HUES48 (cell line): Measurements from ENCODE around the gene RGS7.
"Not testable (repeated sequence)": the region's sequence is repeated elsewhere in the genome, so short reads cannot be mapped to it uniquely, and the experiment has no call there.

ENCODE experiments used
- H3K27ac ChIP-seq: one replicate; pipeline ENCODE4 v1.7.0; 2013; ENCODE audit warnings: low read depth, low read length, inconsistent platforms
- H3K27me3 ChIP-seq: 2 replicates; pipeline ENCODE4 v1.6.1; 2013; ENCODE audit warnings: mild to moderate bottlenecking, low read length; ENCODE audit not compliant: control insufficient read depth, insufficient read depth
- H3K36me3 ChIP-seq: 2 replicates; pipeline ENCODE4 v1.6.1; 2013; ENCODE audit warnings: low read length; ENCODE audit not compliant: control insufficient read depth, insufficient read depth
- H3K4me1 ChIP-seq: 2 replicates; pipeline ENCODE4 v1.6.1; 2013; ENCODE audit warnings: mild to moderate bottlenecking, low read length; ENCODE audit not compliant: control insufficient read depth, insufficient read depth
- H3K4me3 ChIP-seq: 2 replicates; pipeline ENCODE4 v1.5.1; 2013; ENCODE audit warnings: mild to moderate bottlenecking, low read depth, low read length
- H3K9ac ChIP-seq: 2 replicates; pipeline ENCODE4 v1.6.1; 2013; ENCODE audit warnings: mild to moderate bottlenecking, low read depth, low read length, moderate library complexity
- H3K9me3 ChIP-seq: 2 replicates; pipeline ENCODE4 v1.6.1; 2013; ENCODE audit warnings: low read length; ENCODE audit not compliant: control insufficient read depth, insufficient read depth

Gene RGS7

DNA sequence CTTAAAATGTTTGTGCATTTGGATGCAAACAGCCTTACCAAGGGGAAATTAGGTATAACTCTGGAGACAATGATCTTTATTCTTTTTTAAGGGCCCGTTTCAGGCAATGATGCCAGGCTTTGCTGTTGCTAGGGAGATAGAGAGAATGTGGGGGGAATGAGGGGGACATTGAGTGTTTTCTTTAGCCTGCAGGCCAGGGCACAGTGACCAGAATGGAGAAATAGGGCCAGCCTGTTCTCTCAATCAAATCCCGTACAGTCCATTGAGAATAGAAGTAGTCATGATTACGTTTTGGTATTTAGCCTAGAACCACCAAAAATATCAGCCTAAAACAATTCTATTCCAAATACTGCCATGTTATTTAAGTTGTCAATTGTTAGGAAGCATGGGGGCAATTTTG lies 49.0 kb downstream of the RGS7 start:
- Histone ChIP-seq H3K4me1 (peaks cover 11% of the 10 kb centered on the region), H3K27me3 (no peaks in the 10 kb centered on the region), H3K27ac (no peak overlapping the region), H3K9ac (no peak overlapping the region), H3K4me3 (no peak overlapping the region), H3K9me3 (peaks cover 13% of the 10 kb centered on the region), H3K36me3 (no peaks in the 10 kb centered on the region)

DNA sequence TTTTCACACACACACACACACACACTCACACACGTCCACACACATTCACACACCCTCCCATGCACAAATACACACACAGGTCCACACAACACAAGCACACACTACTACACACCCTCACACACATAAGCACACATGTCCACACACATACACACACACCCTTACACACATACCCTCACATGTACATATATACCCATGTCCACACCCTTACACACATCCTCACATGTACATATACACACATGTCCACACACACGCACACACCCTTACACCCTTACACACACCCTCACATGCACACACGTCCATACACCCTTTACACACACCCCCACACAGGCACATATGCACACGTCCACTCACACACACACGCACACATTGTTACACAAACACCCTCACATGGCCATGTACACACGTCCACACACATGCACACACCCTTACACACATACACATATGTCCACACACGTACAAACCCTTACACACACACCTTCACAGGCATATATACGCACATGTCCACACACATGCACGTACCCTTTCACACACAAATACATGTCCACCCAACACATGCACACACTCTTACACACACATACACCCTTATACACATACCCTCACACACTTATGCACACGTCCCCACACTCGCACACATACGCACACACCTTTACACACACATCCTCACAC lies 50.7 kb downstream of the RGS7 start:
- H3K27me3 ChIP-seq: no peaks in the 10 kb centered on the region
- no peak overlapping the region for H3K4me3 ChIP-seq
- peaks cover 16% of the 10 kb centered on the region for H3K4me1 ChIP-seq
- H3K27ac ChIP-seq: no peak overlapping the region
- no peaks in the 10 kb centered on the region for H3K36me3 ChIP-seq
- peaks cover 13% of the 10 kb centered on the region for H3K9me3 ChIP-seq
- H3K9ac ChIP-seq: no peak overlapping the region

DNA sequence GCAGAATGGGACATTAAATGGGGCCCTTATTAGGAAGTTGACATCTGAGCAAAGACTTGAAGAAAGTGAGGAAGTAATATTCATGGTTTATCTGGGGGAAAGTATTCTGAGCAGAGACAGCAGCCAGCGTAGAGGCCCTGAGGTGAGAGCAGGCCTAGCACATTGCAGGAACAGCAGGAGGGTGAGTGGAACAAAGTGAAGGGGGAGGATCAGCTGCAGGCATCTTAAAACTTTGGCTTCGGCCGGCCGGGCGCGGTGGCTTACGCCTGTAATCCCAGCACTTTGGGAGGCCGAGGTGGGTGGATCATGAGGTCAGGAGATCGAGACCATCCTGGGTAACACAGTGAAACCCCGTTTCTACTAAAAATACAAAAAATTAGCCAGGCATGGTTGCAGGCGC lies 55.0 kb downstream of the RGS7 start:
- peaks cover 13% of the 10 kb centered on the region for H3K9me3 ChIP-seq
- H3K27ac ChIP-seq, H3K36me3 ChIP-seq, H3K27me3 ChIP-seq, H3K4me3 ChIP-seq, H3K9ac ChIP-seq: not testable (repeated sequence)
- H3K4me1 ChIP-seq: peaks cover 14% of the 10 kb centered on the region

DNA sequence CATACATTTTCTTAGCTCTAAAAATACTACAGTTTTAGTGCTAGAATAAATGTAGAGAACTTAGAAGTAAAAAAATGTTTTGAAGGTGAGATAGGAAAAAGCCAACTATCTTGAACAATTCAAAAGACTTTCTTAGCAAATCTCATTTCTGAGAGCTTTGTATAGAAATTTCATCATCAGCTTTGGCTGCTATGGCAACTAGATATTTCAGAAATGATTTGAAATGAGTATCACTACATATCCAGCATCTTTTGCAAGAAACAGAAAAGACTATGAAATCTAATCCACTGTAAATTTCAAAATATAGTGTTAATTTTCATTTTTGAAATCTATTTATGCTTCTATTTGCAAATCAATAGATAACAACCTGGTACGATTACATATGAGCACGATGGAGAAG lies 57.7 kb downstream of the RGS7 start:
- Histone ChIP-seq H3K27me3 (no peaks in the 10 kb centered on the region), H3K4me3 (no peak overlapping the region), H3K36me3 (no peaks in the 10 kb centered on the region), H3K27ac (no peak overlapping the region), H3K4me1 (peaks cover 14% of the 10 kb centered on the region), H3K9ac (no peak overlapping the region), H3K9me3 (peaks cover 11% of the 10 kb centered on the region)

DNA sequence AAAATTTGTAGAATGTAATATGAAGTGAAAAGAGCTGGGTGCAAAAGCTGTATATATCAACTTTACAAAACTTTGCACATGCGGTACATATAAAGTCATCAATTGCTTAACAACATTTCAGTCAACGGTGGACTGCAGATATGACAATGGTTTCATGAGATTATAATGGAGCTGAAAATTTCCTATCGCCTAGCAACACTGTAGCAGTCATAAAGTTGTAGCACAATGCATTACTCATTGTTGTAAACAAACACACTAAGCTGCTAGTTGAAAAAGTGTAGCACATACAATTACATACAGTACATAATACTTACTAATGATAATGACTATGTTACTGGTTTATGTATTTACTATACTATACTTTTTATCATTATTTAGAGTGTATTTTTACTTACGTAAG lies 64.0 kb downstream of the RGS7 start:
- Histone ChIP-seq H3K9ac (no peak overlapping the region), H3K36me3 (no peaks in the 10 kb centered on the region), H3K4me1 (no peaks in the 10 kb centered on the region), H3K9me3 (no peaks in the 10 kb centered on the region), H3K27ac (no peak overlapping the region), H3K27me3 (no peaks in the 10 kb centered on the region), H3K4me3 (no peak overlapping the region)

DNA sequence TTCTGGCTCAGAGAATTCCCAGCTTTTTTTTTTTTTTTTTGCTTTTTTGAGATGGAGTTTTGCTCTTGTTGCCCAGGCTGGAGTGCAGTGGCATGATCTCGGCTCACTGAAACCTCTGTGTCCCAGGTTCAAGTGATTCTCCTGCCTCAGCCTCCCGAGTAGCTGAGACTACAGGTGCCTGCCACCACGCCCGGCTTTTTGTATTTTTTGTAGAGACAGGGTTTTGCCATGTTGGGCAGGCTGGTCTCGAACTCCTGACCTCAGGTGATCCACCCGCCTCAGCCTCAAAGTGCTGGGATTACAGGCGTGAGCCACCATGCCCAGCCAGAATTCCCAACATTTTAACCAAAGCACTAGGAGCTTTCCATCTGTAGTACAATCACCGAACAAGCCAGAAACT lies 65.5 kb downstream of the RGS7 start:
- H3K4me3 ChIP-seq, H3K9ac ChIP-seq, H3K27ac ChIP-seq, H3K4me1 ChIP-seq, H3K27me3 ChIP-seq, H3K36me3 ChIP-seq, H3K9me3 ChIP-seq: not testable (repeated sequence)

DNA sequence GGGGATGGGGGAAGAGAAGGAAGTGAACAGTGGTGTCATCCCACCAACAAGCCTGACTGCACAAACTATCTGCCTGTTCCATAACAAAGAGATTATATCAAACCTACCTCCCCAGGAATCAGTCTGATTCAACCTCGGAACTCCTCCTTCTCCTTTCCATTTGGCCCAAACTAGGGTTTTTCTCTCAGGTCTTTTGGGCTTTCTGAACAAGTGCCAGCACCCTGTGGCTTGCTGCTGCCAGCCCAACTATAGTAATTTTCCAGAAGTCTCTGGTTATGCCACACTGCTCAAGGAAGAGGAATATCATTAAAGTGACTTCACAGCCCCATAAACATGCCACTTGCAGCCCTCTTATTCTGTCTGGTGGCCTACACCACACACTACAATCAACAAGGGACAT lies 70.5 kb downstream of the RGS7 start:
- Histone ChIP-seq H3K36me3 (no peaks in the 10 kb centered on the region), H3K27ac (no peak overlapping the region), H3K4me3 (no peak overlapping the region), H3K9me3 (peaks cover 11% of the 10 kb centered on the region), H3K4me1 (no peaks in the 10 kb centered on the region), H3K27me3 (no peaks in the 10 kb centered on the region), H3K9ac (no peak overlapping the region)

DNA sequence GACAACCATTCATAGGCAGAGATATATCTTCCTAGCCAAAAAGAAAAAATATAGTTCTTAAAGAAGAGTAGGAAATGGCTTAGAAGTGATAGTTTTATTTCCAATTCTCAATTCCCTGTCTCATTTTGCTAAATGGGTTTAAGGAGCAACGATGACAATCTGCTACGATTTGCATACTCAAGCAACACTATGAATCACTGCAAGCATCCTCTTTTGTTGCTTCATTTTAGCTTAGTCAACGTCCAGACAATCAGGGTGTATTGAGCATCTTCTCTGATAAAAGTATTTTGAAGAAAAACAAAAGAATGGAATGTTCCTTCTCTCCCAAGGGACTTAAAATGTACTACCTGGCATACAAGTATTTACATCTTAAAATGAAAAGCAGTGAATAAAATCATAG lies 80.6 kb downstream of the RGS7 start:
- H3K9me3 ChIP-seq: 0 out of 2 replicates have a peak, but pooled peaks cover 3% of the 10 kb centered on the region
- H3K27me3 ChIP-seq: no peaks in the 10 kb centered on the region
- no peak overlapping the region for H3K9ac ChIP-seq
- no peaks in the 10 kb centered on the region for H3K36me3 ChIP-seq
- no peak overlapping the region for H3K27ac ChIP-seq
- no peak overlapping the region for H3K4me3 ChIP-seq
- H3K4me1 ChIP-seq: no peaks in the 10 kb centered on the region

DNA sequence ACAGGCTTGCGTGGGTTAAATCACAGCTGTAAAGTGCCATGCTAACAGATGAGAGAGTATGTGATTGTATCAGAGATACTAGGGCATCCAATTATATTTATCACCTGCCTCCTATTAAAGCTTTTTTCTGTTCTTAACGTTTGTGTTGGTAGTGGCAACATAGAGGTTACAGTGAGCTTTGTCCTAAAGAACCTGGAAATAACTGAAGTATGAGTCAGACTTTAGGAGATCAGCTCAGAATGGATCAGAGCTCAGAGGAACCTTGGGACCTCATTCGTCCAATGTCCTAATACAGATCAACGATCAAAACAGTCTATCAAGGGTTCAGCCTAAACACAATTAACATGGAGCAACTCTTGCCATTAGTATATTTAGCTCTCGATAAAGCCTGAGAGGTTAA lies 81.0 kb downstream of the RGS7 start:
- Histone ChIP-seq H3K4me1 (no peaks in the 10 kb centered on the region), H3K36me3 (no peaks in the 10 kb centered on the region), H3K27ac (no peak overlapping the region), H3K9ac (no peak overlapping the region), H3K4me3 (no peak overlapping the region), H3K27me3 (no peaks in the 10 kb centered on the region), H3K9me3 (0 out of 2 replicates have a peak, but pooled peaks cover 3% of the 10 kb centered on the region)

DNA sequence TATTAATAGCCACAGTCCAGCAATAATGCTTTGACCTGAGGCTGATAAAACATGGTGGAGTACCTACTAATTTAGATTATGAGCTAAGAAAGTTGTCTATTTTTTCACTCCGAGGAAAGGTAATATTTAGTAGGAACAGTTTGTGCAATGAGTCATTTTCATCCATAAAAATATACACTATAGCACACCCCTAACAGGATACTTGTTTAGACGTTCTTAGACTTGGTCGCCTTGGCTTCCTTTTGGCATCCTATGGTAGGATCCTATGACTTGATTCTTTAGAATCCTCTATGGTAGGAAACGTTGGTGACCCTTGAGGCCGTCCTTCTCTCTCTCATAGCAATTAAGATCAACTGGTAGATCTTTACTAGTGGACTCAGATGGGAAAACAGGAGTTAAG lies 81.8 kb downstream of the RGS7 start:
- Histone ChIP-seq H3K4me3 (no peak overlapping the region), H3K4me1 (no peaks in the 10 kb centered on the region), H3K9me3 (0 out of 2 replicates have a peak, but pooled peaks cover 3% of the 10 kb centered on the region), H3K27ac (no peak overlapping the region), H3K36me3 (no peaks in the 10 kb centered on the region), H3K9ac (no peak overlapping the region), H3K27me3 (no peaks in the 10 kb centered on the region)

DNA sequence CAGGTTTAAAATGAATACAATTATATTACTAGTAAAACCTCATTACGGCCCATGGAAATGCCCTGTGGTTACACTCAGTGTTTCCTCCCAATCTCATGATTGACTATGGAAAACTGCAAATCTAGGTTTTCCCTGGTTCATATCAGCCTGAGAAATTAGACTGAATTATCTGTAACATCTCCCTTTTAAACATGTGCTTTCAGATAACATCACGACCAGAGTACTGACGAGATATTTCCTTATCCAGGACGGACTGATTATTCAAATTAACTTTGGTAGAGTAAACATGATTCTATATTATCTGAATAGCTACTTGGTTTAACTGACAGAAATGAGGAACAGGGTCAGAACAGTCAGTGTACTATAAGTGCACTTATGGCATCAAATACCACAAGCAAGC lies 82.3 kb downstream of the RGS7 start:
- H3K4me3 ChIP-seq: no peak overlapping the region
- H3K9ac ChIP-seq: no peak overlapping the region
- no peak overlapping the region for H3K27ac ChIP-seq
- no peaks in the 10 kb centered on the region for H3K27me3 ChIP-seq
- H3K9me3 ChIP-seq: 0 out of 2 replicates have a peak, but pooled peaks cover 3% of the 10 kb centered on the region
- no peaks in the 10 kb centered on the region for H3K4me1 ChIP-seq
- H3K36me3 ChIP-seq: no peaks in the 10 kb centered on the region
